NCI-H2081 treated with DMSO at 0.1 percent for 48 hours (cell line): ENCODE measurements around the gene FNBP1L.
"Not testable (repeated sequence)": the region's sequence is repeated elsewhere in the genome, so short reads cannot be mapped to it uniquely, and the experiment has no call there.

Source experiments
- DNase-seq: peaks from one replicate; lab custom pipeline; 2025; lab: John Stamatoyannopoulos, UW

The FNBP1L gene

DNA sequence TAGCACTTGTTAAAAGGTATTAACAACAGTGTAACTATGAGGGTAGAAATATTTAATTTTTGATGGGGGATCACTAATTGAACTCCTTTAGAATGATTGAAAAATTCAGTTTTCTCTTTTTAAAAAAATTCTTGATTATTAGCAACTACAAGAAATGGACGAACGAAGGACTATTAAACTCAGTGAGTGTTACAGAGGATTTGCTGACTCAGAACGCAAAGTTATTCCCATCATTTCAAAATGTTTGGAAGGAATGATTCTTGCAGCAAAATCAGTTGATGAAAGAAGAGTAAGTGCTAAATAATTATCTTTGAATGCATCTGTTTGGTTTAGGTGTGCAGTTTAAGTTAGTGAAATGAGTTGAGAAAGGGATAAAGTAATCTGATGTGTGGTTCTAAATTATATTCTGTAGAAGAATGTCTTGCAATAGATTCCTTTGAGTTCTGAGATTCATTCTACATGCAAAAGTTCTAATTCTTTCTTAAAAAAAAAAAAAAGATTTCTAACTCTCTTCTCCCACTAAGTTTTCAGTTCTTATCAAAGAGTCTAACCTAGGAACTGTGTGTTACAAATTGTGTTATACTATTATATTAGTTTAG, 85.0 kb downstream of the FNBP1L start:
- no peak for DNase-seq

DNA sequence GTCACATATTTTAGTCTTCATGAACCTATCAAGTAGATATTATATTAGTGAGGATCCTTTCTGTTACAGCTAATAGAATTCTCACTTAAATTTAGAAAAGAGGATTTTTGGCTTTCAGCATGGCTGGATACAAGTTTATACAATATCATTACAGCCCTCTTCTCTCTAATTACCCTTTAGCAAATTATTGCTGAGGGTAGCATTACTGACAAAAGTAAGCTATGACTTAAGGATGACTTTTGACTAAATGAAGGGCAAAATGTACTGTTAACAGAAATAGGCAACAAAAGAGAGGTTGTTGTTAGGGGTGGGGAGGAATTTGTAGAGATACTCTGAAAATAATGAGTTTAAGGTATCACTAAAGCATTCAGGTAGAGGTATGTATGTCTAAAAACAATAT, 85.8 kb downstream of the FNBP1L start:
- no peak for DNase-seq

DNA sequence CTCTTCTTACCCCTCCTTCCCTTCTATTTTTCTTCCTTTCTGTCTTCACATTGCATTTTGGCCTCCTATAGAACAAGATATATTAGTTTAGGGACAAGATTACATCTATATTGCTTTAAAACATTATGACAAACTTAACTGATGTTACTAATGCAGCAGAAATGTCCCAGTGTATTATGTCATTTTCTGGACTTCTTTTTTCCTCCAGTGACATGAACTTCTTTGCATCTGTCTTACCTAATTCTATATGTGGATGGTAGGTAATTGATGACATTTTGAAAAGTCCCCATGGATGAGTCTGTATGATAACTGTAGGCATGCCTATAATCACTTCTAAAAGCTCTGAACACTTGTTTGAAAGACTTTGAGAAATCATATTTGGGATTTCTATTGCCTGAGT, 89.5 kb downstream of the FNBP1L start:
- DNase-seq = no peak

DNA sequence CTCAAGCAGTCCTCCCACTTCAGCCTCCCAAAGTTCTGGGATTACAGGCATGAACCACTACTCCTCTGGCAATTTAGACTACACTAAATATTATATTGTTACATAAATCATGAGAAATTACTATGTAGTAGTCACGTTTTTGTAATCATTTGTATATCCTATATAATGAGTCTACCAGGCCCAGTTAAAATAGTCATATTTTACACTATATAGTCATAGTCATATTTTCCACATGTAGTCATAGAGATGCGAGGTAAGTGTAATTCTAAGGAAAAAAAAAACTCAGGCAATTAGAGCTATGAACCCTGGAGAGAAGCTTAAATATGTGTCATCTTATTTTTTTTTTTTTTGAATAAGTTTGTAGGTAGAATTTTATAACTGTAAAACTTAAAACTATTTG, 90.0 kb downstream of the FNBP1L start:
- DNase-seq = no peak

DNA sequence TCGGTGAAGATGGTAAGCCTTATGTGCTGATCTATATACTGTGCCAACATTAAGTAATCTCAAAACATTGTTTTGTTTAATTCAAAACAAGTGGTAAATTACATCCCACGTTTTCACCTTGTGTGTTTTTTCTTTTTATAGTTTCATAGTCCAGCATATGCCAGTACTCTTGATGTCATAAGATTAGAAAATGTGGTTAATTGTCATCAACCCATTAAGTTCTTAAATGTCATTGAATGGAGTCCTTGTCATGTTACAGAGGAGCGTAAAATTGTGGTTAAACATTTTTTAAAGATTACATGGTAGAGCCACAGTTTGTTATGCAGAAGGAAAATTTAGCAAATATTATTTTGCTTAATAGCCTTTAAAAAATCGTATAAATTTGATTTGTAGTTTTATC, 93.1 kb downstream of the FNBP1L start:
- DNase-seq = no peak

DNA sequence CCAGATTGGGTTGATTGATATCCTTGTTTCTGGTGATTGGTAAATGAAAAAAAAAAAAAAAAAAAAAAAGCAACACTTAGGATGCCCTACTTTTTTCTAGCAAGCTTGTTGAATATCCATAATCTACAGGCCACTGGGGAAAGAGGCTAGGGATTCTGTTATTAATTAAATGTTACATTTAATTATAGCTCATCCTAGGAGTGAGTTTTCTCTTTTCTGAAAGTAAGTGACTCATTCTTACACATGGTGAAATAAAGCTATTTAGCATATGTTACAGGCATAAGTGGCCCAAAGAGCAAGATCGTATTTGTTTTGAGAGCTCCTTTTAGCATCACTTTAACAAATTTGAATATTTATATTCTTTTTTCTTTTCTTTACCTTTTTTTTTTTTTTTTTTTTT, 94.5 kb downstream of the FNBP1L start:
- DNase-seq = no peak

DNA sequence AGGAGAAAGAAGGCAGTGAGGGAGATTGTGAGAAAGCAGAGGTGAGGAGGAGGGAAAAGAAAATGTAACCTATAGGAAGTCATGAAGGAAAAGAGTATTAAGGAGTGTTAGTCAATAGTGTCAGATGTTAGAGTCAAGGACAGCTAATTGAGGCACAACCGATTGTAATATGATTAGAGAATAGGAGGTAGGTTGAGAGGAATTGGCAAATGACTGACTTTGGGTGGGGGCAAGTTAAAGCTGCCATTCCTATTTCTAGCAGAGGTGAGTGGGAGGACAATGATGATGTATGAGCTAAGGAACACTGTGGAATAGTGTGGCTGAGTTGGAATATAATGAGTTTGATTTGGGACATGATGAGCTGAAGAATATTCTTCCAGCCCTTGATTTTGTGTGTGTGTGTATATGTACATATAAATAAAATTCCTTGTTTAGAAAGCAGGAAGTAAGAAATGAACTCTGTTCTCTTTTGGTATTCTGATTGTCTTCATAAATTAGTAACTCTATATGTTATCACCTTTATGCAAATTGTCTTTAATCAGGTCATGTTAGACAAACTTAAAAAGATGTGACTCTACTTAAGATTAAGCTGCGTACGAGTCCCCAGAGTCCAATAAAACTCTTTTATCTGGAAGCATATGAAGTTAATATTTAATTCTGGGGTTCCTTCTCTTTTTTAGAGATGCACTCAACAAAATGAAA, 98.4 kb downstream of the FNBP1L start:
- no peak for DNase-seq

DNA sequence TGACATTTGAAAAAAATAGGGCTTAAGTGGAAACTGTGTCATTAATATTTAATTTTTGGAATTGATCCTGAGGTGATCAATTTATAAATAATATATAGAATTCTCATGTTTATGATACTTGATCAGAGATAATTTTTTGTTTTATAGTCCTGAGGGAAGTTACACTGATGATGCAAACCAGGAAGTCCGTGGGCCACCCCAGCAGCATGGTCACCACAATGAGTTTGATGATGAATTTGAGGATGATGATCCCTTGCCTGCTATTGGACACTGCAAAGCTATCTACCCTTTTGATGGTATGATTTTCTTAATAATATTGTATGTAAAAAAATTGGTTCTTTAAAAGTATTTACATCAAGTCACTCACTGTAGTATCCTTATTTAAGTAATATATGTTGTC, 101.2 kb downstream of the FNBP1L start:
- no peak for DNase-seq

DNA sequence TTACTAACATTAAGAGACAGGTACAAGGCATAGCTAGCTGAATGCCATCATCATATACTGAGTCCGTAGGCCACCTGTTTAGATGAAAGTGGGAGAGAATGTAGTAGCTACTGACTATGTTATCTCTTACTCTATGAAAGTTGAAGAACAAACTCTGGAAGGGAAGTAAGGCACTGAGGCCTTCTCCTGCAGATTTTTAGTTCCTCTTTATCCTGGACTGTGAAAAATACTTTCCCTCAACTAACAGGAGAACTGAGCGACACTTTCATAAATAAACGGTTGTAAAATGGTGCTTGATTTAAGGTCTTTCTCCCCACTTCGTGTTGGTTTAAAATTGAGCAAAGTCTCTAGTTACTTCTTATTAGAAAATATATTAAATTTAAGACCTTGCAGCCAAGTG, 101.9 kb downstream of the FNBP1L start:
- no peak for DNase-seq

DNA sequence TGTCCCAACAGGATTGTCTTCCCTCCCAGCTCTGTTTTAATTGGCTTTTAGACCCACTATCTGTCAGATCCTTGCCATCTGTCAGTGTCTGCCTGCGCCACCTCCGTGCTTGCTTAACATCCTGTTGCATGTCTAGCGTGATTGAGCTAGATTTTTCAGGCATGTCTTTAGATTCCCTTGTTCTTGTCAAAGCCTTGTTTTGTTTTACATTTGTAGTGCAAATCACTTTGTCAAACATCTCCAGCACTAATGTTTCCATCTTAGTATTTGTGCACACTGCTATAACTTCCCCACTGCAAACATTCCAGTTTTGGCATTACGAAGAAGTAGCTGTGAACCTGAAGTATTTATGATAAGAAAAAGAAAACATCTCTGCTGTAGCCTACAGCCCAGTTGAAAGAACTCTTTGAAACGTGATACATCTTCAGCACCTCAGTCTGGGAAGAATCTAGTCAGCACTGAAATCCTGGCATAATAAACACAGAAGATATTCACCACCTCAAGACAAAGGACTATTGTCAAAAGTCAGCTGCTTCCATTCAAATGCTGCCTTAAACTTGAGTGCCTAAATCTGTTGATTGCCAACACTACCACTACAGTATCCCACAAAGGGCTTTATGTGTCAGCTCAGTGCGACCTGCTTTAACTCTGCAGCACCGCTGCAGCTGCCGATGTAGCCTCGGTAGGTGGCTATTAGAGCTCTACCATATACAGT, 105.0 kb downstream of the FNBP1L start:
- no peak for DNase-seq

DNA sequence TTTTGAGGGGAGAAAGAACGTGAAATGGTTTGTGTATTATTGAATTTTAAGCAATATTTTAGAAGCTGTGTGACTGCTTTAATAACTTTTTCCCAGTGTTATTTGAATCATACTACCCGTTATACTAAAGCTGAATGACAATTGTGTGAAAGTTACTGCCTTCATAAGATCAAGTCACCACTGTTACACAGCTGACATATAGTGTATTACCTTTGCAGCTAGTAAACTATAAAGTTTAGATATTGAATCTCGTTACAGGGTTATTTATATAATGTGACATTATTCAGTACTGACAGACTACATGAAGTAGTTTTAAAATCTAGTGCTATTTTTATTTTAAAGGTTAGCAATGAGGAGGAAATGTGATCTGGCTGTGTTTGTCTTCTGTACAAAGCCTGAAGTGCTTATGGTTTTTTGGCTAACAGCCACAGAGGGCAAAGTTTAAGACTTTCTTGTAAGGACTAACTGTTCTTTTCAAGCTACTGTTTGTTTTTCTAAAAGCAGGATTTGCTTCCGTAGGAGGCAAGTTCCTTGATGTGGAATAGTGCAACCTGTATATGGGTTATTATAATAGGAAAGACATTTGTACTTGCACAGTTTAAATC, 106.1 kb downstream of the FNBP1L start:
- not testable (repeated sequence) for DNase-seq

DNA sequence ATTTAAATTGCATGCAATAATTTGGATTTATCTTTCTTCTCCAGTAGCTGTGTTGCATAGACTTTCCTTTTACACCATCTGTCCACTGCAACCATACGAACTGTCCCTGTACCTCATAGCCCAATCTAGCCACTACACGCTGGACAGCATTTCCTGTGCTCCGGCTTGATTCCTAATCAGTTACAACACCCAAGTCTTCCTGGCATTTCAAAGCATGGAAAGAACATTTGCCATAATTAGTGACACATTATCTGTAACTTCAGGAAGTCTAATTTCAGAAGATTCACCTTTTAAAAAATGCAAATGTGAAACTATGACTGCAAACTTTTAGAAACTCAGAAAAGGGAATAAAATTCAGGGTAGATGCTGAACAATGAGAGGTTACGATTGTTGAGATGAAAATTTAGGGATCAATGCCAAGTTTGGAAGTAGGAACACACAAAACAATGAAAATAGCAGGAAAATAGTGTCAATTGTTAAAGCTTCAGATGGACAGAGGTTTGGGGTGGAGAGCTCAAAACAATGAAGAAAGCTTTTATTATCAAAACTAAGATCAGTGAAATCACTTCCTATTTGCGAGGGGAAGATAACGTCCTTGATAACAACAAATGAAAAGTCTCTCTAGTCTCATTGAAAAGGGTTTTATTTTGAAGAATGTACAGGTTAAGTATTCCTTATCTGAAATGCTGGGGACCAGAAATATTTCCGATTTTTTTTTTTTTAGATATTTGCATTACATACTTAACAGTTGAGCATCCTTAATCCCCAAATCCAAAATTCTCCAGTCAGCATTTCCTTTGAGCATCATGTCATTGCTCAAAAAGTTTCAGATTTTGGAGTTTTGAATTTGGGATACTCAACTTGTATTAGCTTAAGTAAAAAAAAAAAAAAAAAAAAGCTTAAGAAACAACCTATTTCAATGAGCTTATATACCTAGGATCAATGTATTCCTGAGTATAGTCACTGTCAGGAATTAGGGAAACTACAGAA, 107.3 kb downstream of the FNBP1L start:
- DNase-seq = no peak

DNA sequence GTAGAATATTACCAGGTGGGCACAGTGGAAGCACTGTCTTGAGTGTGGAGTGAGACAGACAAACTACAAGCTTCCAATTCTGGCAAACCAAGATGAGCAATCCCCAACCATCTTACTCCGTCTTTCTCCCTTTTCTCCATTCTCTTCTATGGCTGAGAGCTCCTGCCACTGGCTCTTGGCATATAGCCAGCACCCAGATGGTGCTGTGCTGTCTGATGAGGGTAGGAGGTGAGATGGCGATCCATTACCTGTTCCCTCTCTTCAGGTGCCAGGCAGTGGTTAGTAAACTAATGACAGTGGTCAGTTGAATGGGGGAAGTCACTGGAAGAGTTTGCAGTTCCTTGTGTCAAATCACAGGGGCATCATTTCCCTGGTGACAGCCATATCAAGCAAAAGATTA, 108.4 kb downstream of the FNBP1L start:
- no peak for DNase-seq

DNA sequence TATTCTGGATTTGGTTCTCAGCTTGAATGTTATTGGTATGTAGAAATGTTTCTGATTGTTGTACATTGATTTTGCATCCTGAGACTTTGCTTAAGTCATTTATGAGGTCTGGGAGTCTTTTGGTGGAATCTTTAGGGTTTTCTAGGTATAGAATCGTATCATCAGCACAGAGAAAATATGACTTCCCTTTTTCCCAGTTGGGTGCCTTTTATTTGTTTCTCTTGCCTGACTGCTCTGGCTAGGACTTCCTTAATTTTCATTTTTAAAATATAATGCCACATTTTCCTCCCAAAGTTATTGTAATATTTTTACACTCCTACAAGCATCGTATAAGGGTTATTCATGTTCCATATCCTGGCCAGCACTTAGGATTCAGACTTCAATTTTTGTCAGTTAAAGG, 111.1 kb downstream of the FNBP1L start:
- DNase-seq = no peak

DNA sequence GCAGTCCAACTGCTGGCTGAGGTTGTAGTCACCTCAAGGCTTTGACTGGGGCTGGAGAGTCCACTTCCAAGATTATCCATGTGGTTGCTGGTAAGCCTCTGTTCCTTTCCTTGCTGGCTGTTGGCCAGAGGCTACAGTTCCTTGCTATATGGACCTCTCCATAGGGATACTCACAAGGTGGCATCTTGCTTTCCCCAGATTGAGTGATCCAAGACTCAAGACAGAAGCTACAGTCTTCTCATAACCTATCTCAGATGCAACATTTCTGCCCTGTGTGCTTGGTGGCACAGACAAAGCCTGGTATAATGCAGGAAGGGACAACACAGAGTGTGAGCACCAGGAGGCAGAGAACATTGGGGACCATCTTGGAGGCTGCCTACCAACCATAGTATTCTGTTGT, 111.8 kb downstream of the FNBP1L start:
- no peak for DNase-seq

DNA sequence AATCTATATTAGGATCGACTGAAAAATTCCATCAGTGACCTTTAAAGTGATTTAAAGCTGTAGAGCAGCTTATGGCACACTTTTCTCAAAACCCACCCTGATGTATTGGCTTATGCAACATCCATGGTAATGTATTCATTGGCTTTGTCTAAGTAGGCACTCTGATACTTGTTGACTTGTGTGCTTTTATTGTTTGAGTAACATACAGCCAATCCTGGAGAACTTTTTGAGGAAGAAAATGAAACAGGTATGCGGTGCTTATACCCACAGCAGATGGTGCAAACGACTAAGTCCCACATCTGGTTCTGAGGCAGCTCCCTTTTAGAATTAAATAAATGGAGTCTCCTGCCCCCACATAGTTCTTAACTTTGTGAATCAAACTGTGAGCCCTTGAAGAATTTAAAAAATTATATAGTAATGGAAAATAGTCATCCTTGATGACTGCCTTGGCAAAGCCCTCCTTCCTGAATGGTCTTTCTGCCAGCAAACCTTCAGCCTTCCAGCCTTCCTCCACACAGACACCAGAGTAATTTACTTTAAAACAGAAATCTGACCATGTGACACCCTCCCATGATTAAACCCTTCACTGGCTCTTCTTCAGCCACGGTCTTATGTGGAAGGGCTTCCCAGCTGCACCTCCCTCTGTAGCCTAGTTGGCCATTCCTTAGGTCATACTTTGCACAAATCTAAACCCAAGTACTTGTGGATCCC, 117.7 kb downstream of the FNBP1L start:
- no peak for DNase-seq

DNA sequence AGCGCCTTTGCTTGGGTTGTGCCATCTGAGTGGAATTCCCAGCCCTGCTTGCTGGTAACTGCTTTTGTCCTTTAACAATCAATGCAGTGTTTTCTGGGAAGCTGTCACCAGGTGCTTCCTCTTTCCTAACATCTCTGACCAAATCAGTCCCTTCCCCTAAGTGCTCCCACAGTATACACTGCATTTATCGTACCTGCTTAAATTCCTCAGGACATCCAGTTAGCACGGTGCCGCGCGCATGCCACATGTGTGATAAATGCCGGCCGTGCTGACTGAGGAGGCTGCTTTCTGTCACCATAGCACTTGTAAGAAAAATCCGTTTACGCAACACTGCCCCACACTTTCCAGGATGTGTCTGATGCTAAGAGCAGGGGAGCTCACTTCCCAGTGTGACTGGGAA, 118.3 kb downstream of the FNBP1L start:
- DNase-seq = no peak

DNA sequence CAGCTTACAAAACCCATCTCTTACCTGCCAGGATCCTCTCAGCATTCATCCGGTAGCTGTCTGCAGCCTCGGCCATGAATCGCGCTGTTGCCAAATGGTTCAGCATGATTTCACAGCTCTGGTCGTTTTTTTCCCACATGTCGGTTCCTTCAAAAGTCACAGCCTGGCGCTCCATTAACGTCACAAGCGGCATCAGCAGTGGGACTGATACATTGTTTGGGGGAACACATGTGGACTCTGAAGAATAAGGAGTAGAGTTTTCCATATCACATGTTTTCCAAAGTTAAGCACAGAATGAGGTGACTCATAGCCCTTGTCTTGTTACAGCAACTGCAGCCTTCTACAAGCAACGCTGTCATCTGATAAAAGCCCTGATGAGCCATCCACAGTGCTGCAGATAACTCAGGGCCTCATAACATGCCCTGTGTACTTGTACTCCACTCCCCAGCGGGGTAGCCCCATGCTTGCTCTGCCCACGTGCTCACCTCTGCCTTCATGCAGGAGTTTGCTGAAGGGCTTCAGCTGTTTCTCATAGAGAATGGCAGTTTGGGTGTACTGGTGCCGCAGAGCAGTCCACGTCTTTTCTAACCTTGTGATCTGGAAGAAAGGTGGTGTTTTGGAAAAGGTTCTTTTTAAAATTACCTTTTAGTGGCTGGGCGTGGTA, 119.5 kb downstream of the FNBP1L start:
- no peak for DNase-seq

DNA sequence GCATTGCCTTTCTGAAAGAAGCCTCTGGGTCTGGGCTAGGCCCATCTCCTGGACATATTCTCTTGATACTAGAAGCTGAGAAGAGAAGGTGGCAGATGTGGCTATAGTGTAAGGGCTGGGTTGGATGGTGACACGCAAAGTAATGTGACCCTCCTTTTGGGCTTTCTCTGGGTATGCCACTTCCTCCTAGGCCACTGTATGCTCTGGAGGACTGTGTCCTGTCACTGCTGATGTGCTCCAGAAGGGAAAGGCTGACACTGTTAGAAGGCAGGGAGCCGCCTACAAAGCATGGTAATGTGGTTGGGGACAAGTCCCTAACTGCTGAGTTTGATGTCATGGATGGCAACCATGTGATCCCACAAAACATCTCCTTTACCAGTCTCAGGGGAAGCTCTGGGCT, 121.6 kb downstream of the FNBP1L start:
- DNase-seq = no peak

DNA sequence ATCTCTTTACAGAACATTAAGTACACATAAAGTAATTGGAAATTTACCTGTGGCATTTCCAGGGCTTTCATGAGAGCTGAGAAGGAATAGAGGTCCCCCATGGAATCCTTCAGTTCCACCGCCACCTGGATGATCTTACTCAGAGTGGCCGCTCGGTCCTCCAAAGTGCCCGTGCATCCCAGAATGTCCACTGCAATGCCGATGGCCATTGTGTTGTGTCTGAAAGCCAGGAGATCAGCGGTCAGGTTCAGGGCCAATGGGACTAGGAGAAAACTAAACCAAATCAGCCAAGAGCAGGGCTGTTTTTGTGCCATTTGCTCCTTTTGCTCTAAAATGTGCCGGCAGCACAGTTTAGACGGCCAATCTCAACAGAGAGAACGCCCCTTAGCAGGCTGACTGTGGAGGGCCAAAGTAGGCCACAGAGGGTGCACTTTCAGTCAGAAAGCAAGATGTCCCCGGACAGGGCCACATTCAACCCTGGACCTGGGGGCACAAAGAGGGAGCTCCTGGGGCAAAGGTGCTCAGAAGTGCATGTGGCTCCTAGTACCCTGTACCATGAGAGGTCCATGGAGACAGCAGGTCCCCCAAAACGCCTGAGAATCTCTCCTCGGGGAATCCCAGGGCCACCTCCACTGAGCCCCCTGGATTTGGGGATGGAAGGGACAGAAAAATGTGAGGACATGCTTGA, 123.8 kb downstream of the FNBP1L start:
- no peak for DNase-seq
